Natural killer cell (primary cell): ENCODE measurements around the gene WWTR1. TPM values are rescaled to one million over a fixed set of nuclear protein-coding genes. Genes with fewer than 3 reads are reported as not detected.

Experiments
- ATAC-seq, 3 donors: fragments of 150-1000 bp in 2 of 3; fragments of 200-7000 bp in 1 of 3; cut with Tn5 transposase; 1 replicate in 1 of 3; 2 replicates in 2 of 3; pipeline ENCODE4 v1.10.0; 2021; ENCODE audit warnings: mild to moderate bottlenecking in 2 of 3, moderate library complexity in 2 of 3
- DNase-seq, 2 donors: peaks; one replicate each; pipeline versions ENCODE4 v3.0.0 to v3.0.0-alpha.2; 2013 to 2021; ENCODE audit warnings: mixed read lengths in 1 of 2
- H3K27ac ChIP-seq: one replicate; pipeline ENCODE4 v1.5.1; 2013; ENCODE audit warnings: mild to moderate bottlenecking, low read length
- H3K27me3 ChIP-seq: one replicate; pipeline ENCODE4 v1.6.1; 2013; ENCODE audit warnings: low read length; ENCODE audit not compliant: control insufficient read depth, insufficient read depth
- H3K36me3 ChIP-seq: one replicate; pipeline ENCODE4 v1.6.1; 2013; ENCODE audit warnings: low read length; ENCODE audit not compliant: control insufficient read depth, insufficient read depth
- H3K4me1 ChIP-seq: one replicate; pipeline ENCODE4 v1.6.1; 2013; ENCODE audit warnings: low read length; ENCODE audit not compliant: control insufficient read depth, insufficient read depth
- H3K4me3 ChIP-seq: one replicate; pipeline ENCODE4 v1.5.1; 2013; ENCODE audit warnings: low read length
- H3K9me3 ChIP-seq: one replicate; pipeline ENCODE4 v1.6.1; 2013; ENCODE audit warnings: low read length; ENCODE audit not compliant: control insufficient read depth, insufficient read depth
- H3K27ac Mint-ChIP-seq, 2 donors: one replicate each; pipeline ENCODE4 v1.8.0; 2022; ENCODE audit warnings: mild to moderate bottlenecking in 2 of 2, mixed read lengths in 2 of 2, moderate library complexity in 1 of 2
- H3K27me3 Mint-ChIP-seq, 2 donors: one replicate each; pipeline ENCODE4 v1.8.0; 2022; ENCODE audit warnings: low read depth in 2 of 2, mixed read lengths in 2 of 2
- H3K36me3 Mint-ChIP-seq: one replicate; pipeline ENCODE4 v1.8.0; 2022; ENCODE audit warnings: mixed read lengths
- H3K4me1 Mint-ChIP-seq, 2 donors: one replicate each; pipeline ENCODE4 v1.8.0; 2022; ENCODE audit warnings: mixed read lengths in 2 of 2
- H3K4me3 Mint-ChIP-seq: one replicate; pipeline ENCODE4 v1.8.0; 2022; ENCODE audit warnings: mild to moderate bottlenecking, moderate library complexity, mixed read lengths
- H3K9me3 Mint-ChIP-seq, 2 donors: one replicate each; pipeline ENCODE4 v1.8.0; 2022; ENCODE audit warnings: mixed read lengths in 2 of 2
- WGBS: methylation state at CpG from one replicate; pipeline ENCODE4 v1.1.7; 2013; ENCODE audit warnings: missing lambda C conversion rate; ENCODE audit not compliant: insufficient coverage; 5-methylcytosine and 5-hydroxymethylcytosine counted together
- intact Hi-C: fragments of 100-400 bp; cut with micrococcal nuclease; formaldehyde crosslinking; loops from one replicate; pipeline ENCODE4 v1.14.2; 2022
- total RNA-seq, 4 donors: library from RNA; stranded (reverse); fragments of 120-200 nt in 1 of 4; gene quantifications; one replicate each; pipeline versions ENCODE4 v1.2.3 to v1.2.4, GENCODE V29; 2013 to 2022
- TF ChIP-seq, protein P1 (sequence below): fragments of 200-600 bp; IDR thresholded peaks from one replicate; pipeline ENCODE4 v1.8.0; 2022; ENCODE audit warnings: antibody characterized with exemption

The WWTR1 gene
- total RNA-seq, 3 donors from 2014 or later (not counting 1 experiment from before 2014, with no cell fraction given), result 0.72 to 1.1 (median 0.73) TPM

GRCh38 chr3:149547413-149547812 lies 110.4 kb downstream of the WWTR1 start:
- TF ChIP-seq, protein P1, sequence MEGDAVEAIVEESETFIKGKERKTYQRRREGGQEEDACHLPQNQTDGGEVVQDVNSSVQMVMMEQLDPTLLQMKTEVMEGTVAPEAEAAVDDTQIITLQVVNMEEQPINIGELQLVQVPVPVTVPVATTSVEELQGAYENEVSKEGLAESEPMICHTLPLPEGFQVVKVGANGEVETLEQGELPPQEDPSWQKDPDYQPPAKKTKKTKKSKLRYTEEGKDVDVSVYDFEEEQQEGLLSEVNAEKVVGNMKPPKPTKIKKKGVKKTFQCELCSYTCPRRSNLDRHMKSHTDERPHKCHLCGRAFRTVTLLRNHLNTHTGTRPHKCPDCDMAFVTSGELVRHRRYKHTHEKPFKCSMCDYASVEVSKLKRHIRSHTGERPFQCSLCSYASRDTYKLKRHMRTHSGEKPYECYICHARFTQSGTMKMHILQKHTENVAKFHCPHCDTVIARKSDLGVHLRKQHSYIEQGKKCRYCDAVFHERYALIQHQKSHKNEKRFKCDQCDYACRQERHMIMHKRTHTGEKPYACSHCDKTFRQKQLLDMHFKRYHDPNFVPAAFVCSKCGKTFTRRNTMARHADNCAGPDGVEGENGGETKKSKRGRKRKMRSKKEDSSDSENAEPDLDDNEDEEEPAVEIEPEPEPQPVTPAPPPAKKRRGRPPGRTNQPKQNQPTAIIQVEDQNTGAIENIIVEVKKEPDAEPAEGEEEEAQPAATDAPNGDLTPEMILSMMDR, result no peak
- 84% methylated on average over 9 of the region's 9 CpGs for WGBS
- no peaks in the 10 kb centered on the region for H3K4me1 Mint-ChIP-seq
- intact Hi-C loops, result no loop called here
- no peak for DNase-seq
- H3K4me3 Mint-ChIP-seq, result no peak overlapping the region
- no peak overlapping the region for H3K27ac Mint-ChIP-seq
- no peaks in the 10 kb centered on the region for H3K9me3 Mint-ChIP-seq
- H3K4me3 ChIP-seq, result no peak overlapping the region
- H3K27me3 ChIP-seq, result no peaks in the 10 kb centered on the region
- H3K36me3 ChIP-seq, result no peaks in the 10 kb centered on the region
- ATAC-seq, result no peak
- peaks cover 4 to 21% of the 10 kb centered on the region in 2 donors for H3K27me3 Mint-ChIP-seq
- H3K9me3 ChIP-seq, result no peaks in the 10 kb centered on the region
- no peak overlapping the region for H3K27ac ChIP-seq
- H3K4me1 ChIP-seq, result no peaks in the 10 kb centered on the region
- no peaks in the 10 kb centered on the region for H3K36me3 Mint-ChIP-seq

DNA sequence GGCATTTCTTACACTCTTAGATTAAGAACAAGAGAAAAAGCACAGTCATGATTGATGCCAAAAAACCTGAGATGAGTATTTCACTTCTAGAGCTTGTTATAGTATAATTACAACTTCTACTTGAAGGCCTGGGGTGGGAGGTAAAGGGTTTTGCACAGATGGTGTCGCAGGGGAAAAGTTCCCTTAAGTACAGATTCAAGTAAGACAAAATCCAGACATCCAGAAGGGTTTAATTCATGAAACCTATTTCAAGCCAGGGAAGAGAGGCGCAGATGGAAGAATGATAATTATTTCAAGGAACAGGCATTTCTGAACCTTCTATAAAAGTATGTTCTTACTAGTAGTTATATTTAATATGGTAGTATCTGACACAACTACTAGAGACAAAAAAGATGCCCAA lies 112.8 kb downstream of the WWTR1 start:
- DNase-seq (no peak), ATAC-seq (no peak)
- intact Hi-C loops, result no loop called here
- no peaks in the 10 kb centered on the region for H3K36me3 Mint-ChIP-seq
- no peaks in the 10 kb centered on the region for H3K4me1 Mint-ChIP-seq
- H3K4me3 ChIP-seq, result no peak overlapping the region
- H3K9me3 ChIP-seq, result no peaks in the 10 kb centered on the region
- H3K27me3 Mint-ChIP-seq, result peaks cover 4 to 21% of the 10 kb centered on the region in 2 donors
- H3K36me3 ChIP-seq, result no peaks in the 10 kb centered on the region
- no peak overlapping the region for H3K4me3 Mint-ChIP-seq
- H3K9me3 Mint-ChIP-seq, result no peaks in the 10 kb centered on the region
- TF ChIP-seq, protein P1, result no peak
- no peak overlapping the region for H3K27ac Mint-ChIP-seq
- H3K27ac ChIP-seq, result no peak overlapping the region
- 80% methylated on average over 1 of the region's 2 CpGs for WGBS
- no peaks in the 10 kb centered on the region for H3K4me1 ChIP-seq
- H3K27me3 ChIP-seq, result no peaks in the 10 kb centered on the region

DNA sequence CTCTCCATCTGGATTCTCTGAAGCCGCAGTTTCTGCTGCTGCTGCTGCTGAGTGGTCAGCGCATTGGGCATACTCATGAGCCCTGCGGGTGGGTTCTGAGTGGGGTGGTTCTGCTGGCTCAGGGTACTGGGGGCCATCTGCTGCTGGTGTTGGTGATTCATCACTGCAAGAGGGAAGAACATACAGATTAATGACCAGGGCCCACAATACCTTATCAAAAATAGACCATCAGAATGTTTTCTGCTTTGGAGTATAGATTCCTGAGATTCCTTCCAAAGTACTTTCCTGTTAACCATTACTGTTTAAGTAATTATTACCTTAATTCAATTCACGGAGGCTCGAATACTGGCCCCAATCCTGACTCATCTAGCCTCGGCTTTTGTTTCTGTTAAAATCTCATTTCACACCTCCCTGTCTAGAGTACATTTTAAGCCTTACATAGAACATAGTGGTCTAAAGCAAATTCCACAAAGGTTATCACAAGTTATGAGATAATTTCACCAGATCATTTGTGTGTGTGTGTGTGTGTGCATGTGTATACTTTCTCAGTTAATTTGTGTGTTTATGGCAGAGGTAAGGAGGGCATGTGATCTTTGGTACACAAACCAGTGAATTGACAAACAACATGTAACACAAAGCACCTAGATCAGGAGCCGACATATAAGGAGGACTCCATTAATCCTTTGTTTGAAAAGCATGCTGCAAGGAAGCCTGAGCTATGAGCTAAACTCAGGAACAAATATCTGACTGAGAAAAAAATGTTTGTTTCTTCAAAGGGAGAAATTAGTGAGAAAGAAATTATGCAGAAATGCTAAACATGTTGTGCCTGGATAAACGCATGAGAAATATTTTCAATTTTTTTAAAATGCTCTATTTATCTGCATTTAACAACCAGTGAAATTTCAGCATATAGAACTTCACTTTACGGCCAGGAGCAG lies 115.2 kb downstream of the WWTR1 start:
- 93% methylated on average over 9 of the region's 9 CpGs for WGBS
- H3K9me3 ChIP-seq, result no peaks in the 10 kb centered on the region
- intact Hi-C loops, result no loop called here
- Mint-ChIP-seq H3K4me3 (no peak overlapping the region), H3K36me3 (no peaks in the 10 kb centered on the region), H3K4me1 (no peaks in the 10 kb centered on the region), H3K27me3 (peaks cover 4 to 10% of the 10 kb centered on the region in 2 donors), H3K27ac (no peak overlapping the region), H3K9me3 (no peaks in the 10 kb centered on the region)
- H3K27ac ChIP-seq, result no peak overlapping the region
- no peaks in the 10 kb centered on the region for H3K36me3 ChIP-seq
- no peaks in the 10 kb centered on the region for H3K27me3 ChIP-seq
- TF ChIP-seq, protein P1, result no peak
- H3K4me3 ChIP-seq, result no peak overlapping the region
- ATAC-seq (no peak), DNase-seq (no peak)
- H3K4me1 ChIP-seq, result no peaks in the 10 kb centered on the region
